ENCODE measurements around the gene PCYOX1L. TPM values are rescaled to one million over a fixed set of nuclear protein-coding genes. Genes with fewer than 3 reads are reported as not detected.
A peak's percentile ranks its signal among the peaks of the same experiment; 100 is the strongest.

The PCYOX1L gene
- total RNA-seq, 1 donor: 31.2 TPM

DNA sequence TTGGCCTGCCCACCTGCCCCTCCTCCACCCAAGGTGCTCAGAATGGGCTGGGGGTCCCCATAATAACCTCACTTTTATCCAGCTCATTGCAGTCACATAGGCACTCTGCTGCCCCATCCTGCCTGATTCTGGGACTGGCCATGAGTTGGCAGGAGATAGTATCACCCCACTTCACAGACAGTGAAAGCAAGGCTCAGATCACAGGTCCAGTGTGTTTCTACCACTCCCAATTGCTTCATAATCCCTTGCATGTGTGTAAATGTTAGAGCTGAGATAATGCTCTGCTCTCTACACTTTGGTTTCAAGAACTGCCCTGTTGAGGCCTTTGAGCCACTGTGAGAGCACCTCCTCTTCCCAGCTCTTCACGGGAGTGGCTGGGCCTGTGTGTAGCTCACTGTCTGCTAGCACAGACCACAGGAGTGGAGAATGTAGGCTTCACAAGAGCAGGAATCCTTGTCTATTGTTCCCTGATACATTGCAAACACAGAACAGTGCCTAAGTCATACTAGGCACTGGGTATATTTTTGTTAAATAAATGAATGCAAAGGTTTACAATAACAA, 8.4 kb downstream of the PCYOX1L start:
- no peak for DNase-seq (ENCODE audit: low read depth in 2 of 3, low spot score in 2 of 3)

DNA sequence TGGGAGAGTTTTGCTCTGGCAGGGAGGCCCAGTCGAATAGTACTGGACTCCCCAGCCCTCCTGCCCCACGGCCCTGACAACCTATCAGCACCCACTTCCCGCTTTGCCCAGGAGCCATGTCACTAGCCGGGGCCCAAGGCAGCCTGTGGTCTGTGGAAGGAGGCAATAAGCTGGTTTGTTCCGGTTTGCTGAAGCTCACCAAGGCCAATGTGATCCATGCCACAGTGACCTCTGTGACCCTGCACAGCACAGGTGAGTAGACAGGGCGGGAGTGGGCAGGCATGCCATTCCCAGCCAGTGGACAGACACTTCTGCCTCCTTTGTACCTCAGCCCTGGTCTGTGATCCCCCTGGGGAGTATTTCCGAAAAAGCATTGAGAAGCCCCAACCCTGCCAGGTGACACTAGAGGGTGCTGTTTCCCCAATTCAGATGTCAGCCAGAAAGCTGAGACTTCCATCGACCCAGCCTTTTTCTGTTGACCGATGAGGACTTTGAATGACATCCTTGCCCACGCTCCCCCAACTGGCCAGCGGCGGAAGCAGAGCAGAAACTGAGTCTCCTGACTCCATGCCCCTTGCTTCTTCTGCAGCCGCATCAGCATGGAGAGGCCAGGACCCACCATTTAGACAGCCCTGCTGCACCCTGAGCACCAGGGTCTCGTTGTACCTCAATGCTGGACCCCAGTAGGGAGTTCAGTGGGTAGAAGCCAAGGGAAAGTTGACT, 9.6 kb downstream of the PCYOX1L start:
- DNase-seq (ENCODE audit: low read depth in 2 of 3, low spot score in 2 of 3): peak in 1 of 3 donors; percentile 65

DNA sequence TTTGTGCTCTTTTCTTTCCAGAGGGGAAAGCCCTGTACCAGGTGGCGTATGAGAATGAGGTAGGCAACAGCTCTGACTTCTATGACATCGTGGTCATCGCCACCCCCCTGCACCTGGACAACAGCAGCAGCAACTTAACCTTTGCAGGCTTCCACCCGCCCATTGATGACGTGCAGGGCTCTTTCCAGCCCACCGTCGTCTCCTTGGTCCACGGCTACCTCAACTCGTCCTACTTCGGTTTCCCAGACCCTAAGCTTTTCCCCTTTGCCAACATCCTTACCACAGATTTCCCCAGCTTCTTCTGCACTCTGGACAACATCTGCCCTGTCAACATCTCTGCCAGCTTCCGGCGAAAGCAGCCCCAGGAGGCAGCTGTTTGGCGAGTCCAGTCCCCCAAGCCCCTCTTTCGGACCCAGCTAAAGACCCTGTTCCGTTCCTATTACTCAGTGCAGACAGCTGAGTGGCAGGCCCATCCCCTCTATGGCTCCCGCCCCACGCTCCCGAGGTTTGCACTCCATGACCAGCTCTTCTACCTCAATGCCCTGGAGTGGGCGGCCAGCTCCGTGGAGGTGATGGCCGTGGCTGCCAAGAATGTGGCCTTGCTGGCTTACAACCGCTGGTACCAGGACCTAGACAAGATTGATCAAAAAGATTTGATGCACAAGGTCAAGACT, 10.3 kb downstream of the PCYOX1L start:
- DNase-seq (ENCODE audit: low read depth in 2 of 3, low spot score in 2 of 3): no peak

DNA sequence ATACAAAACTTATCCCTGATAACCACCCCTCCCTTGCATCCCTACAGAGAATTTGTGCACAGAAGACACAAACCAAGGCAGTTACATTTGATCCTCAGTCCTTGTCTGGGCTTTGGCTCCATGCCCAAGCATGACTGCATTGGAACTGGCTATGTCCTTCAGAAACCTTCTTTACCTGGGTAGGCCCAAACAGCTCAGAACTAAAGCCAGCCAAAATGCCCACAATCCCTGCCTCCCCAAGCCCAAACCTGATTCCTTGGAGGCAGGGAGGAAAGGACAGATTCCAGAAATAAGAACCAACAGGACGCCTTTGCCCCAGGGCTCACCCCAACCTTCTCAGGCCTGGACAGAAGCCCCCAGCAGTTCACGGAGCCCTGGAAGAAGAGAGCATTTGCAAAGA, 13.0 kb downstream of the PCYOX1L start:
- DNase-seq (ENCODE audit: low read depth in 2 of 3, low spot score in 2 of 3): no peak

DNA sequence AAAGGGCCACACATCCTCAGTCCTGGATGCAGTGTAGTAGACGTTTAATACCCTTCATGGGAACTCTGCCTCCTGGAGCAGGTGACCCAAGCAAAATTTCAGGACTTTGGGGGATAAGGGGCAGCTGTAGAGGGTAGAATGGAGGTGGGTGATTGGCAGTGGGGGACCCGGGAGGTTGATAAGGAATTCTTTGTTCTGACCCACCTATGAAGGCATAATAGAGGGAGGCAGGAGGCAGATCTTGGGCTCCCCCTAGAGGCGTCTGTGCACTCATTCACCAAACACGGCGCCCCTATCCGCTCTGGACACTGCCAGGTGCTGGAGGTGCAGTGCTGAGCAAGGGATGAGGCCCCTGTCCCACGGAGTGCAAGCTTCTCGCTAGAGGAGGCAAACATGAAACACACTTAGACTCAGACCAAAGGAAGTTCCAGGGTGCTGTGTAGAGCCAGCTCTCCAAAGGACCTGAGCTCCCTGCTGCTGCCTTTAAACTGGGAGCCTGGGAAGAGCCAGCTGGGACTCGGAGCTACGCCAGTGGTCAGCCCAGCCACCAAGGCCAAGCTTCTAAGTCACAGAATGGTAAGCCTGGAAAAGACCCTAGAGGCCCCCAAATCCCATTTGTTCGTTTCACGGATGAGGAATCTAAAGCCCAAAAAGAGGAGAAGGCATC, 13.6 kb downstream of the PCYOX1L start:
- peak in 2 of 3 donors; percentile 56 to 71 for DNase-seq (ENCODE audit: low read depth in 2 of 3, low spot score in 2 of 3)

- no peak for DNase-seq (ENCODE audit: low read depth in 2 of 3, low spot score in 2 of 3)
Observed at GRCh38 chr5:149372076-149372795, 14.4 kb downstream of the PCYOX1L start.

DNA sequence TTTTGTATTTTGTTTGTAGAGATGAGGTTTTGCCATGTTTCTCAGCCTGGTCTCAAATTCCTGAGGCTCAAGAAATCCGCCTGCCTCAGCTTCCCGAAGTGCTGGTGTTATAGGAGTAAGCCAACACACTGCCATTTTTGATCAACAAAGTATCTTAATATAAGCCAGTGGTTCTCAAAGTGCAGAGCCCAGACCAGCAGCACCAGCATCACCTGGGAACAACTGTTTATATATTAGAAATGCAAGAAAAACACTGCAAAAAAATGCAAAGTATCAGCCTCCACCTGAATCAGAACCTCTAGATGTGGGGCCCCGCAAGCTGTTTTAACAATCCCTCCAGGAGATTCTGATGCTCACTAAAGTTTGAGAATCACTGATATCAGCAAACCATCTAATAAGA, 15.1 kb downstream of the PCYOX1L start:
- DNase-seq (ENCODE audit: low read depth in 2 of 3, low spot score in 2 of 3): no peak

GRCh38 chr5:149374303-149374702, 16.5 kb downstream of the PCYOX1L start:
- DNase-seq (ENCODE audit: low read depth in 2 of 3, low spot score in 2 of 3): no peak

DNA sequence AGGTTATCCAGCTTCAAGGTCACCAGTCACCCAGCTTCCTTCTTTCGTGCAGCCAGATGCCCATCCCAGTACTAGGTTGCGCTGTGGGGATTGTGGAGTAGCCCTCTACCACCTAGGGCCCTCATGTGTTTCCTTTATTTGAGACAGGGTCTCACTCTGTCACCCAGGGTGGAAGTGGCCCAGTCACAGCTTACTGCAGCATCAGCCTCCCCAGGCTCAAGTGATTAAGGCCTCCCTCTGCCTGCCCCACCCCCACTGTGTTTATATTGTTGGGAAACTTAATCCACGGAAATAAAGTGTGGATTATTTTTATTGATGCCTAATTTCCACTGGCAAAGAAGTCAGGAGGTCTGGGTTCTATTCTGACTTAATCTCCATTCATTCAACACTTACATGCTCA, 17.0 kb downstream of the PCYOX1L start:
- no peak for DNase-seq (ENCODE audit: low read depth in 2 of 3, low spot score in 2 of 3)

GRCh38 chr5:149375434-149375833, 17.6 kb downstream of the PCYOX1L start:
- DNase-seq (ENCODE audit: low read depth in 2 of 3, low spot score in 2 of 3): no peak

DNA sequence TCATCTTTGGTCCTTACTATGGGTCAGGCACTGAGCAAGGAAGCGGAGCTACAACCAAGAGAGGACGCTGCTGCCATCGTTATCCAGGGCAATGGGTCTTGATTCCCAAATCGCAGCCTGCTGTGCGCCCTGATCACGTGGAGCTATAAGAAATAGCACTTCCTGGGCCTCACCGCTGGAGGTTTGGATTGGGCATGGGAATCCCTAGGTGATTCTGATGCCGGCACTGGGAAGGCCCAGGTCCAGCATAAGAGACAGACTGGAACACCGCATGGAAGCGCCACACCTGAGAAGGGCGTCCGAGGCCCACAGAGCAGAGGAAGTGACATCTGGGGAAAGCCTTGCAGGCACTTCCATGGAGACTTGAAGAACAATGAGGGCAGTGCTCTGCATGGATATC, 18.3 kb downstream of the PCYOX1L start:
- DNase-seq (ENCODE audit: low read depth in 2 of 3, low spot score in 2 of 3): no peak

DNA sequence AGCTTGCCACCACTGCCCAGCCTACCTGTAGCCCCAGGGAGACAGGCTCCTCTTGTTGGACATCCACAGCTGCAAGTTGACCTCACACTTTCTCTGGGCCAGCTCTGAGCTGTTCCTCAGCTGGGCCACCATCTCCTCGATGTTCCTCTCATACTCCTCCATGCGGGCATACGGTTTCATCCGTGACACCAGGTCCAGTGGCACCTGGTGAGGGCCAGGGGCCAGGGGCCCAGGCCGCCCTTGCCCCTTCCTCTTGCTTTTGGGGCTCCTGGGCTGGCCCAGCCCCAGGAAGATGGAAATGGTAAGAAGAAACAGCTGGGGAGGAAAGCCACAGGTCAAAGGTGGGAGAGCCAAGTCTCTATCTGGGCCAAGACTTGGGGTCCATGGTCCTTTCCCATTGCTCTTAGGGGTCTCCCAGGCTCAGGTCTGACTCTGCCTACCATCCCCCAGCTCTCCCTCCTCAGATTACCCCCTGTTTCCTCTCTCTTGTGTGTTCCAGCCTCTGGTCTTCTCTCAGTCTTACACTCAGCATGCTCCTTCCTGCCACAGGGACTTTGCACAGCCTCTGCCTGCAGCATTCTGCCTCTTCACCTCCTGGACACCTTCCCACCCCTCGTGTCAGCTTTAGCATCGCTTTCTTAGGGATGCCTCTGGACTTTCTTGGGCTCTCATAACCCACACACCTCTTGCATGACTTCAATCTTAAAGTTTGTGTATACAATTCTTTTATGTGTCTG, 19.0 kb downstream of the PCYOX1L start:
- DNase-seq (ENCODE audit: low read depth in 2 of 3, low spot score in 2 of 3): no peak

- DNase-seq (ENCODE audit: low read depth in 2 of 3, low spot score in 2 of 3): no peak
Observed at GRCh38 chr5:149378241-149378820, 20.5 kb downstream of the PCYOX1L start.

GRCh38 chr5:149379177-149379761, 21.4 kb downstream of the PCYOX1L start, which contains the start of gene IL17B:
Gene IL17B, minus strand, starts transcription at chr5:149379292. Its CDS starts 67 bp downstream, at chr5:149379225.
- DNase-seq (ENCODE audit: low read depth in 2 of 3, low spot score in 2 of 3): no peak

- no peak for DNase-seq (ENCODE audit: low read depth in 2 of 3, low spot score in 2 of 3)
Observed at GRCh38 chr5:149379818-149380374, 22.1 kb downstream of the PCYOX1L start.

- DNase-seq (ENCODE audit: low read depth in 2 of 3, low spot score in 2 of 3): no peak
Observed at GRCh38 chr5:149380466-149381121, 22.7 kb downstream of the PCYOX1L start.

- no peak for DNase-seq (ENCODE audit: low read depth in 2 of 3, low spot score in 2 of 3)
Observed at GRCh38 chr5:149381261-149381985, 23.6 kb downstream of the PCYOX1L start.

DNA sequence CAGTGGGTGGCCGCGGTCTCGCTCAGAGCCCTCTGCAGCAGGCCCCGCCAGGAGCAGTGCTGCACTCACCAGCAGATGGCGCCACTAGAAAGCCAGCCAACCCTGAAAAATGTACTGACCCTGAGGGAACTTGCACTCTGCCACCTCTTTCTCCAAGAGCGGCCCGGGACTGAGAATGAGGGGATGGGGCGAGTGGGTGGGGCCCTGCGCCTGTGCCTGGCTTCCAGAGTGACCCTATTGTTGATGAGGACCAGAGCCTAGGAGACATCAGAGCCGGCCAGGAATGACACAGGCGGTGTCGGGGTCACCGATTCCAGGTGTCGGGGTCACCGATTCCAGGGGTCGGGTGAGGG, 24.1 kb downstream of the PCYOX1L start:
- peak in 2 of 3 donors; percentile 59 to 76 for DNase-seq (ENCODE audit: low read depth in 2 of 3, low spot score in 2 of 3)

All from hematopoietic multipotent progenitor cell (in vitro differentiated cells).